WERI-Rb-1 (cell line): Measurements from ENCODE around the gene NUP62.
"Not testable (repeated sequence)": the region's sequence is repeated elsewhere in the genome, so short reads cannot be mapped to it uniquely, and the experiment has no call there.

ENCODE experiments used
- DNase-seq: peaks from one replicate; pipeline ENCODE4 v3.0.0-alpha.2; 2020
- H3K27ac ChIP-seq: fragments of 250-450 bp; sonication (Bioruptor Pico); 2 replicates; pipeline ENCODE4 v1.5.1; 2020; ENCODE audit warnings: mild to moderate bottlenecking, moderate library complexity
- H3K27me3 ChIP-seq: fragments of 250-450 bp; sonication (Bioruptor Pico); 2 replicates; pipeline ENCODE4 v1.5.1; 2021; ENCODE audit warnings: mild to moderate bottlenecking, low read depth, moderate library complexity; ENCODE audit not compliant: insufficient read depth, severe bottlenecking
- H3K36me3 ChIP-seq: fragments of 250-450 bp; sonication (Bioruptor Pico); 2 replicates; pipeline ENCODE4 v1.5.1; 2020; ENCODE audit warnings: mild to moderate bottlenecking, moderate library complexity
- H3K4me3 ChIP-seq: 2 replicates; pipeline ENCODE4 v1.5.1; 2011; ENCODE audit warnings: low read depth, mild to moderate bottlenecking, control low read depth, low read length
- H3K9me3 ChIP-seq: fragments of 250-450 bp; sonication (Bioruptor Pico); 2 replicates; pipeline ENCODE4 v1.5.1; 2021; ENCODE audit warnings: mild to moderate bottlenecking, moderate library complexity; ENCODE audit not compliant: severe bottlenecking
- CTCF ChIP-seq: IDR thresholded peaks from 2 replicates; pipeline ENCODE4 v1.5.1; 2011; ENCODE audit warnings: low read depth, mild to moderate bottlenecking, control low read depth, inconsistent platforms, low read length

Gene NUP62

GRCh38 chr19:49973987-49974386 is 44.7 kb upstream of the NUP62 start:
- Histone ChIP-seq H3K27me3 (no peaks in the 10 kb centered on the region), H3K27ac (no peak overlapping the region), H3K9me3 (no peaks in the 10 kb centered on the region), H3K36me3 (no peaks in the 10 kb centered on the region), H3K4me3 (no peak overlapping the region)
- no peak for DNase-seq
- no peak for TF ChIP-seq CTCF

GRCh38 chr19:49972841-49973240 is 43.5 kb upstream of the NUP62 start:
- no peaks in the 10 kb centered on the region for H3K27me3 ChIP-seq
- no peak for TF ChIP-seq CTCF
- H3K9me3 ChIP-seq: no peaks in the 10 kb centered on the region
- no peaks in the 10 kb centered on the region for H3K36me3 ChIP-seq
- no peak overlapping the region for H3K4me3 ChIP-seq
- no peak for DNase-seq
- H3K27ac ChIP-seq: no peak overlapping the region

- no peak for DNase-seq
- no peak for TF ChIP-seq CTCF
- Histone ChIP-seq H3K9me3 (no peaks in the 10 kb centered on the region), H3K4me3 (no peak overlapping the region), H3K27me3 (no peaks in the 10 kb centered on the region), H3K27ac (no peak overlapping the region), H3K36me3 (no peaks in the 10 kb centered on the region)
Measured at GRCh38 chr19:49971991-49972411, 42.7 kb upstream of the NUP62 start.

- H3K36me3 ChIP-seq, H3K27me3 ChIP-seq, H3K4me3 ChIP-seq, DNase-seq, H3K27ac ChIP-seq, H3K9me3 ChIP-seq: not testable (repeated sequence)
Measured at GRCh38 chr19:49969355-49969754, 40.1 kb upstream of the NUP62 start.

- no peak for TF ChIP-seq CTCF
- no peak for DNase-seq
- H3K27ac ChIP-seq: no peak overlapping the region
- no peaks in the 10 kb centered on the region for H3K27me3 ChIP-seq
- no peak overlapping the region for H3K4me3 ChIP-seq
- no peaks in the 10 kb centered on the region for H3K36me3 ChIP-seq
- H3K9me3 ChIP-seq: no peaks in the 10 kb centered on the region
Measured at GRCh38 chr19:49968279-49968922, 39.1 kb upstream of the NUP62 start.

- H3K9me3 ChIP-seq, H3K4me3 ChIP-seq, H3K27ac ChIP-seq, H3K27me3 ChIP-seq, H3K36me3 ChIP-seq, DNase-seq: not testable (repeated sequence)
Measured at GRCh38 chr19:49960980-49961379, 31.7 kb upstream of the NUP62 start, which contains the start of gene SIGLEC11. Gene SIGLEC11, minus strand, starts transcription at chr19:49961172. Its CDS starts 91 bp downstream, at chr19:49961081.

- DNase-seq, H3K4me3 ChIP-seq, H3K27ac ChIP-seq, H3K36me3 ChIP-seq, H3K9me3 ChIP-seq, H3K27me3 ChIP-seq: not testable (repeated sequence)
Measured at GRCh38 chr19:49959892-49960291, 30.6 kb upstream of the NUP62 start.

GRCh38 chr19:49958596-49958995 is 29.3 kb upstream of the NUP62 start:
- not testable (repeated sequence) for H3K27ac ChIP-seq, H3K9me3 ChIP-seq, H3K36me3 ChIP-seq, DNase-seq, H3K4me3 ChIP-seq, H3K27me3 ChIP-seq

GRCh38 chr19:49958144-49958543 is 28.8 kb upstream of the NUP62 start:
- H3K36me3 ChIP-seq, H3K27ac ChIP-seq, DNase-seq, H3K4me3 ChIP-seq, H3K27me3 ChIP-seq, H3K9me3 ChIP-seq: not testable (repeated sequence)
